AG10803 (cell line): ENCODE measurements around the gene CCDC91.
A peak's percentile ranks its signal among the peaks of the same experiment; 100 is the strongest.
"Not testable (repeated sequence)": the region's sequence is repeated elsewhere in the genome, so short reads cannot be mapped to it uniquely, and the experiment has no call there.

Experiments used
- DNase-seq: peaks from one replicate; pipeline ENCODE4 v3.0.0; 2010; ENCODE audit warnings: low read depth
- H3K4me3 ChIP-seq: 2 replicates; pipeline ENCODE4 v1.5.1; 2011; ENCODE audit warnings: mild to moderate bottlenecking, low read length, control low read depth
- CTCF ChIP-seq: conservative IDR thresholded peaks from 2 replicates; pipeline ENCODE4 v1.5.1; 2011; ENCODE audit warnings: mild to moderate bottlenecking, low read length, control low read depth, inconsistent platforms

CCDC91 gene

GRCh38 chr12:28257411-28257810, 67.2 kb downstream of the CCDC91 start:
- DNase-seq = no peak
- no peak overlapping the region for H3K4me3 ChIP-seq
- no peak for TF ChIP-seq CTCF

GRCh38 chr12:28258998-28259397, 68.7 kb downstream of the CCDC91 start:
- DNase-seq = no peak
- H3K4me3 ChIP-seq = no peak overlapping the region
- TF ChIP-seq CTCF = no peak

- no peak for TF ChIP-seq CTCF
- peak; percentile 31 for DNase-seq
- H3K4me3 ChIP-seq = no peak overlapping the region
Measured at GRCh38 chr12:28265435-28266042, 75.3 kb downstream of the CCDC91 start.

GRCh38 chr12:28267920-28268607, 77.8 kb downstream of the CCDC91 start:
- DNase-seq, H3K4me3 ChIP-seq: not testable (repeated sequence)

DNA sequence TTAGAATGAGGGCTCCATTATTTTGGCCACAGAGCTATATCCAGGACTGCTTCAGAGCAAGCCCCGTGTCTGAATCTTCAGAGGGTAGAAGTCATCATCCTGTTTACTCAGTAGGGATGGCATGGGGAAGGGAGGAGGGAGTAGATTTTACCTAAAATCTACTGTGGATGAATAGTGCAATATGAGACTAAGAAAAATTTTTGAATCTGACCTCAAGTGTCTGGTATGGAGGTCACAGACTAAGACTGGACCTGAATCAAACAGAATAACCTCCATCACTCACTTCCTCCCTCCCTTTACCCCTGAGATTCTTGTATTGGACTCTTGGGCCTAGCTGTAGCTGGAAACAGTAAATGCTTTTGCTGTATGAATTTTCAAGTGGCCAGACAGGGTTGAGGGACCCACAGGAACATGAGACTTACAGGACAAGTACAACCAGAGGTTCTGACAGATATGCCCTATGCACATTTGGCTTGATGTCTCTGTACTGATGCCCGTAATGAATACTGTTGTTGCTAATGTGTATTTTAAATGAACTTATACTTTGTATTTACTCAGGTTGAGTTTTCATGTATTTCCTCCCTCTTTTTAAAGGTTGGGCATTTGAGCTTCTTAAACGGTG, 78.5 kb downstream of the CCDC91 start:
- DNase-seq = no peak
- no peak for TF ChIP-seq CTCF
- no peak overlapping the region for H3K4me3 ChIP-seq

DNA sequence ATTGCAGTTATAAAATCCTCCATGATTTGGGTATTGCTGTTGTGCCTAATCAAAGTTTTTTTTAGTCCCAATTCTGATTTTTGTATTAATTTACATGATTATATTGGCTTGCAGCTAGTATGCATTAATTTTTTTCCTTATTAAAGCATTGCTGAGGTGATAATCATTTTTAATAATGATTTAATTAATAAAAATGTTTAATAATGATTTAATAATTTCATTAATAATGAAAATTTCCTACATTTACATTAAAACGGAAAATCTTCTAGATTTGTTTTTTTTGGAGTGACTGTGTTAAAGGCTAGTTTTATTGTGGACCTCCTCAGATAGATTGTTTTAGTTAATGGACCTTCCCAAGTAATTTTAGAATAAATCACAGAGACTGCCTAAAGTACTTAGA, 79.6 kb downstream of the CCDC91 start:
- no peak for TF ChIP-seq CTCF
- no peak for DNase-seq
- no peak overlapping the region for H3K4me3 ChIP-seq

DNA sequence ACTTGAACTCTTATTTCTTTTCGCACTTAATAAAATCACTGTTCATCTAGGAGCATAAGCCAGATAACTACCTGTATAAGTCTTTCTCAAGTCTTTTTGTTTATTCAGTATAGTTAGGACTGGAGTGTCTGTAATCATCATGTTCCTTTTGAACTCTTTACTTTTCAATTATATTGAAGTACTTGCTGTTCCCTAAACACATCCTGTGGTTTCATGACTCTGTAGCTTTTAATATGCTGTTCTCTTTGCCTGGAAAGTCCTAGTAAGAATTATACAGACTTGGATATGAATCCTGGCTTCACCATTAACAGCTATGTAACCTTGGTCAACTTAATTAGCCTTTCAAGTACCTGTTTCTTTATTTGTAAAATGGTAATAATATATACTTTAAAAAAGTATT, 88.2 kb downstream of the CCDC91 start:
- TF ChIP-seq CTCF = no peak
- no peak overlapping the region for H3K4me3 ChIP-seq
- DNase-seq = no peak
